ENCODE results near the gene HLA-DRA. TPM values are rescaled to one million over a fixed set of nuclear protein-coding genes. Genes with fewer than 3 reads are reported as not detected.

HLA-DRA gene
- total and polyA plus RNA-seq, 5 experiments from 2014 or later = 0.27 to 75.7 (median 60.3) TPM

DNA sequence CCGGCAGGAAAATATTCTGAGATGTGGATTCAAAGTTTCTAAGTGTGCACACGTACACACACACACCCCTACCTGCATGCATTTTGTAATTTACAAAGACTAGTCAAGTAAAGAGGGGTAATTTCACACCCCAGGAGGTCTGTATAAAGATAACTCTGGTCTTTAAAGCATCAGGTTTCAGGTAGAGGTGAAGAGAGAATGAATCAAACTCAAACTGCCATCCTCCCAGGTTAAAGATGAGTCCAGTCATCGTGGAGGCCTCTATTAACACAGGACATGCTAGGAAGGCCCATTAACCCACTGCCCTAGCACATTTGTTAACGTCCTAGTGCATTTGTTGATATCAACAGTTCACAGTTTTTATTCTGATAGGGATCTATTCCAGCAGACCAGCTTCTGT, 3.5 kb upstream of the HLA-DRA start:
- ATAC-seq = no peak
- DNase-seq = no peak
- Mint-ChIP-seq H3K27me3 (peaks cover 5 to 26% (median 16%) of the 10 kb centered on the region in 5 donors), H3K27ac (peak overlapping the region in 2 of 10 donors; percentile 18 to 23), H3K9me3 (no peaks in the 10 kb centered on the region), H3K36me3 (no peaks in the 10 kb centered on the region), H3K4me1 (peaks cover 8 to 41% (median 12%) of the 10 kb centered on the region in 4 donors), H3K4me3 (no peak overlapping the region)
- POLR2A ChIA-PET = no interaction called here

DNA sequence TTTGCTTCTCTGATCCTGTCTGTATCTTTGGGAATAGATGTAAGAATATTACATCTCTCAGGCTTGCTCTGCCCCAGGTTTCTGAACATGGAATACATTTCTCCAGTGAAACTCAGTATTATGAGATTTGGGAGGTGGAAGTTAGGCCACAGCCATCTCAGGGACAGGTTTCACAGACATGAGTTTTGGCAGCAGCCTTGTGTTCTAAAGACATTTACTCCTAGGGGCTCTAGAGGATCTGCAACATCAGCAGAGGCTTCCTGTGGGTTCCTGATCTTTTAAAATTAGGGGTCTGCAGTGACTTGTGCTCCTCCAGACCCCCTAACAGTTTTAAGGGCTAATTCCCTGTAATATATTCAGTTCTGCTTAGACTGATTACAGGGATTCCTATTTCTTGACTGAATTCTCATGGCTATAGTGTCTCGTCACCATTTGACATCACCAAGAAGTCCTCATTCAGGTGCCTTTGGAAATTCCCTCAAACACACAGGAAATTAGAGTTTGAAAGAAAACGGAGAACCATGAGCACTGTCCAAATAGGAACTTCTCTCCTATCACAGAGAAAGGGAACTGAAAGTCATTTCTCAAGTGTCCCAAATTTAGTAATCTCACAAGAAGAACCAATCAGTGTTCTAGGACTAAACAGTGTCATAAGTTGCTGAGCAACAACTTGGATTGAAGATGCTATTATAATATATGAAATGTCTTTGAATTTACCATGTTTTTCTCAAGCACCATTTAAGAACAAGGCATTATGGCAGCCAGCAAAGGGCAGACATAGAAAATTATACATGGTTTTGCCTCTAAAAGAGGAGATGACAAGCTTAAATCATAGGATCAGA, 2.5 kb upstream of the HLA-DRA start:
- no peaks in the 10 kb centered on the region for H3K9me3 Mint-ChIP-seq
- H3K36me3 Mint-ChIP-seq = no peaks in the 10 kb centered on the region
- DNase-seq (peak in 2 of 10 donors; percentile 15 to 16), ATAC-seq (peak in 1 of 2 donors; percentile 30)
- peaks cover 8 to 51% (median 12%) of the 10 kb centered on the region in 4 donors for H3K4me1 Mint-ChIP-seq
- peaks cover 7 to 37% (median 19%) of the 10 kb centered on the region in 5 donors for H3K27me3 Mint-ChIP-seq
- POLR2A ChIA-PET = no interaction called here
- no peak overlapping the region for H3K4me3 Mint-ChIP-seq
- H3K27ac Mint-ChIP-seq = peak overlapping the region in 2 of 10 donors; percentile 18 to 34

DNA sequence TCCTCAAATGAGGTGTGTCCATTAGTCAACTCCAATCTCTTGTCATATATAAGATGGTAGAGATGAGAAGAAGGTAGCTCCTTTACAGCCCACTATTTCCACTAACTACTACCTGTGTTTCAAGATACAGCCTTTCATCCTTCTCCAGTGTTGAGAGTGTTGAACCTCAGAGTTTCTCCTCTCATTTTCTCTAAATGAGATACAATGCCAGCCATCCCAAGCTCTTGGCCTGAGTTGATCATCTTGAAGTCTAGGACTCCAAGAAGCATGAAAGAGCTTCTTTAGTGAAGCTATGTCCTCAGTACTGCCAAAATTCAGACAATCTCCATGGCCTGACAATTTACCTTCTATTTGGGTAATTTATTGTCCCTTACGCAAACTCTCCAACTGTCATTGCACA, 548 bp upstream of the HLA-DRA start:
- H3K27me3 Mint-ChIP-seq = peaks cover 7 to 53% (median 25%) of the 10 kb centered on the region in 5 donors
- POLR2A ChIA-PET = interaction anchor here (0.7 kb wide), 1 partner anchor 251 kb away, joined by 3 read pairs; no protein-coding TSS in a partner anchor
- DNase-seq (no peak), ATAC-seq (no peak)
- peak overlapping the region in 1 of 10 donors; percentile 90 for H3K4me3 Mint-ChIP-seq
- H3K27ac Mint-ChIP-seq = peak overlapping the region in 2 of 10 donors; percentile 64 to 68
- no peaks in the 10 kb centered on the region for H3K9me3 Mint-ChIP-seq
- peaks cover 8 to 68% (median 12%) of the 10 kb centered on the region in 4 donors for H3K4me1 Mint-ChIP-seq
- H3K36me3 Mint-ChIP-seq = no peaks in the 10 kb centered on the region

DNA sequence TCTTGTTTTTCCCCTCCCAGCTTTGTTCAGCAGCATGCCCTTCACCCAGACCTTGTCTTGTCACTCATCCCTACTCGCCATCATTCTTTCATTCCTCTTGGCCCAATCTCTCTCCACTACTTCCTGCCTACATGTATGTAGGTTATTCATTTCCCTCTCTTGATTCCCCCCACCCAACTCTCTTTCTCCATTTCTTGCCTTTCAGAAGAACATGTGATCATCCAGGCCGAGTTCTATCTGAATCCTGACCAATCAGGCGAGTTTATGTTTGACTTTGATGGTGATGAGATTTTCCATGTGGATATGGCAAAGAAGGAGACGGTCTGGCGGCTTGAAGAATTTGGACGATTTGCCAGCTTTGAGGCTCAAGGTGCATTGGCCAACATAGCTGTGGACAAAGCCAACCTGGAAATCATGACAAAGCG, 2.6 kb downstream of the HLA-DRA start:
- no peak for ATAC-seq
- Mint-ChIP-seq H3K4me1 (peaks cover 8 to 61% (median 12%) of the 10 kb centered on the region in 4 donors), H3K27ac (peak overlapping the region in 1 of 10 donors; percentile 32), H3K9me3 (no peaks in the 10 kb centered on the region), H3K4me3 (peak overlapping the region in 1 of 10 donors; percentile 90), H3K36me3 (no peaks in the 10 kb centered on the region), H3K27me3 (peaks cover 8 to 64% (median 36%) of the 10 kb centered on the region in 5 donors)
- POLR2A ChIA-PET = no interaction called here
- DNase-seq = no peak

DNA sequence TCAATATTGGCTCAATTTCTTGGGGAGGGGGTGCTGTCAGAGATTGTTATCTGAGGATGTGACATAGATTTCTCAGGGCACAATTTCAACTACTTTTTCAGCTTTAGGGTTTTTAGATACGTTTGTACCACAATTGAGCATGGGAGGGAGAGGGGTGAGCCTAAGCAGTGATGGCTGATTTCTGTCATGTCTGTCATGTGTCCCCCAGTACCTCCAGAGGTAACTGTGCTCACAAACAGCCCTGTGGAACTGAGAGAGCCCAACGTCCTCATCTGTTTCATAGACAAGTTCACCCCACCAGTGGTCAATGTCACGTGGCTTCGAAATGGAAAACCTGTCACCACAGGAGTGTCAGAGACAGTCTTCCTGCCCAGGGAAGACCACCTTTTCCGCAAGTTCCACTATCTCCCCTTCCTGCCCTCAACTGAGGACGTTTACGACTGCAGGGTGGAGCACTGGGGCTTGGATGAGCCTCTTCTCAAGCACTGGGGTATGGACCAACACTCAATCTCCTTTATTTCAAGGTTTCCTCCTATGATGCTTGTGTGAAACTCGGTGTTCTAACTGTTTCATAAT, 3.4 kb downstream of the HLA-DRA start:
- Mint-ChIP-seq H3K9me3 (no peaks in the 10 kb centered on the region), H3K4me3 (peak overlapping the region in 1 of 10 donors; percentile 90), H3K4me1 (peaks cover 8 to 54% (median 12%) of the 10 kb centered on the region in 4 donors), H3K36me3 (no peaks in the 10 kb centered on the region), H3K27me3 (peaks cover 8 to 64% (median 33%) of the 10 kb centered on the region in 5 donors), H3K27ac (peak overlapping the region in 1 of 10 donors; percentile 43)
- DNase-seq = no peak
- POLR2A ChIA-PET = no interaction called here
- ATAC-seq = no peak

DNA sequence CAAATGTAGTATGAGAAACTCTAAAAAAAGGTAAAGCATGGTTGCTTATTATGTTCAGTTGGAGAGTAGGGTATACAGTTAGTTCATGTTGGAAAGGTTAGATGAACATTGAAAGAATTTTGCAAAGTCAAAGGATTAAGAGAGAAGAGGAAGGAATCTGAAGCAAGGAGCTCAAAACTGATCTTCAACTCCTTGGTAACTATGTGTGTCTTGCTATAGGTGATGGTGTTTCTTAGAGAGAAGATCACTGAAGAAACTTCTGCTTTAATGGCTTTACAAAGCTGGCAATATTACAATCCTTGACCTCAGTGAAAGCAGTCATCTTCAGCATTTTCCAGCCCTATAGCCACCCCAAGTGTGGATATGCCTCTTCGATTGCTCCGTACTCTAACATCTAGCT, 4.7 kb downstream of the HLA-DRA start:
- no peak overlapping the region for H3K4me3 Mint-ChIP-seq
- H3K4me1 Mint-ChIP-seq = peaks cover 6 to 43% (median 9%) of the 10 kb centered on the region in 4 donors
- H3K27me3 Mint-ChIP-seq = peaks cover 5 to 65% (median 31%) of the 10 kb centered on the region in 5 donors
- no peak for ATAC-seq
- POLR2A ChIA-PET = no interaction called here
- H3K27ac Mint-ChIP-seq = no peak overlapping the region
- no peak for DNase-seq
- no peaks in the 10 kb centered on the region for H3K9me3 Mint-ChIP-seq
- no peaks in the 10 kb centered on the region for H3K36me3 Mint-ChIP-seq

DNA sequence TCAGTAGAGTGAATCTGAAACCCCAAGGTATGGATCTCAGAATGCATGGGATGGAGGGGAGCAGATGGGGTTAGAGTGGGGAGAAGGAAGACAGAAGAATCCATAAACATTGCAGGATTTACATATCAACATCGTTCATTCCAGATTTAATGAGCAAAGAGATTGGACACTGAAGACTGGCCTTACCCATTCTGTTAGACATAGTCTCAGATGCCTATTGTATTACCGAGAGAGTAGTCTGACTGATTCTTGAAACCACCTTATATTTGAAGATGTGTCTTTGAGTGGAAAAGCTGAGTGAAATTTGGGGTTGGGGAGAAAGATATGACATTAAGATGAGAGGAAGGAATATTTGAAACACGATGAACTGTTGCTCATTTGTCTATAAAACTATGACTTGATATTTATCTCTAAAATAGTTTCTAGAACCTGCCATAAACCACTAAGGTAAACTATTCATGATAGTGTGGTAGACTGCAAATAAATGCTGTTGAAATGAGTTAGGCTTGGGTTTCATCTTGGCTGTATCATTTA, 5.7 kb downstream of the HLA-DRA start:
- POLR2A ChIA-PET = no interaction called here
- H3K4me1 Mint-ChIP-seq = peaks cover 0 to 36% (median 1%) of the 10 kb centered on the region in 4 donors
- H3K36me3 Mint-ChIP-seq = no peaks in the 10 kb centered on the region
- H3K9me3 Mint-ChIP-seq = no peaks in the 10 kb centered on the region
- peak overlapping the region in 1 of 10 donors; percentile 71 for H3K27ac Mint-ChIP-seq
- no peak overlapping the region for H3K4me3 Mint-ChIP-seq
- ATAC-seq (no peak), DNase-seq (no peak)
- peaks cover 9 to 65% (median 25%) of the 10 kb centered on the region in 5 donors for H3K27me3 Mint-ChIP-seq

DNA sequence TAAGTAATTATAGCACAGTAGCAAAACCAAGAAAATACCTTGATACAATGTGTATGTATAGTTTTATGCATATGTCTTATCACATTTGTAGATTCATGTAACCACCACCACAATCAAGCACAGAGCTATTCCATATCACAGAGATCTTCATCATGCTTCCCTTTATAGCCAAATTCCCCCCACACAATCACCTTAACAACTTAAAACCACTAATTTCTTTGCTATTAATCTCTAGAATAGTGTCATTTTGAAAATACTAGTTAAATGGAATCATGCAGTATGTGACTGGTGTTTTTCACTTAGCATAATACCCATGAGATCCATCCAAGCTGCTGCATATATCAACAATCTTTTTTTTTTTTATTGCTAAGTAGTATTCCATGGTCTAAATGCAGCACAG, 8.2 kb downstream of the HLA-DRA start:
- peaks cover 0 to 14% (median 3%) of the 10 kb centered on the region in 9 donors for H3K9me3 Mint-ChIP-seq
- ATAC-seq = no peak
- H3K27me3 Mint-ChIP-seq = peaks cover 25 to 66% (median 39%) of the 10 kb centered on the region in 5 donors
- H3K4me1 Mint-ChIP-seq = peaks cover 0 to 14% (median 0%) of the 10 kb centered on the region in 4 donors
- DNase-seq = no peak
- no peak overlapping the region for H3K27ac Mint-ChIP-seq
- POLR2A ChIA-PET = no interaction called here
- H3K4me3 Mint-ChIP-seq = no peak overlapping the region
- peaks cover 5 to 7% (median 7%) of the 10 kb centered on the region in 3 donors for H3K36me3 Mint-ChIP-seq

DNA sequence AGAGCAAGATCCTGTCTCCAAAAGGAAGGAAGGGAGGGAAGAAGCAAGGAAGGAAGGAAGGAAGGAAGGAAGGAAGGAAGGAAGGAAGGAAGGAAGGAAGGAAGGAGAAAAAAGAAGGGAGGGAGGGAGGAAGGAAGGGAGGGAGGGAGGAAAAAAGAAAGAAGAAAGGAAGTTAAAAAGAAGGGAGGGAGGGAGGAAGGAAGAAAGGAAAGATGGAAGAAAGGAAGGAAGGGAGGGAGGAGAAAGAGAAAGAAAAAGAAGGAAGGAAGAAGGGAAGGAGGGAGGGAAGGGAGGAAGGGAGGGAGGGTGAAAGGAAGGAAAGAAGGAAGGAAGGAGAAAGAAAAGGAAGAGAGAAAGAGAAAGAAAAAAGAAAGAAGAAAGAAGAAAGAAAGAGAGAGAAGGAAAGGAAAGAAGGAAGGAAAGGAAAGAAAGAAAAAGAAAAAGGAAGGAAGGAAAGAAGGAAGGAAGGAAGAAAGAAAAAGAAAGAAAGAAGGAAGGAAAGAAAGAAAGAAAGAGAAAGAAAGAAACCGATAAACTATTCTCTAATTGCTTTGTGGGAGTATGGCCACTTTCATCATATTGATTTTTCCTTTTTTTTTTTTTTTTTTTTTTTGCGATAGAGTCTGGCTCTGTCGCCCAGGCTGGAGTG, 9.5 kb downstream of the HLA-DRA start:
- no peak overlapping the region for H3K27ac Mint-ChIP-seq
- H3K36me3 Mint-ChIP-seq = peaks cover 5 to 7% (median 7%) of the 10 kb centered on the region in 3 donors
- DNase-seq (no peak), ATAC-seq (no peak)
- peaks cover 0 to 18% (median 3%) of the 10 kb centered on the region in 9 donors for H3K9me3 Mint-ChIP-seq
- H3K27me3 Mint-ChIP-seq = peaks cover 25 to 56% (median 35%) of the 10 kb centered on the region in 5 donors
- POLR2A ChIA-PET = interaction anchor here (0.7 kb wide), 1 partner anchor 216 kb away, joined by 6 read pairs; no protein-coding TSS in a partner anchor
- H3K4me1 Mint-ChIP-seq = peaks cover 0 to 4% (median 0%) of the 10 kb centered on the region in 4 donors
- H3K4me3 Mint-ChIP-seq = no peak overlapping the region

DNA sequence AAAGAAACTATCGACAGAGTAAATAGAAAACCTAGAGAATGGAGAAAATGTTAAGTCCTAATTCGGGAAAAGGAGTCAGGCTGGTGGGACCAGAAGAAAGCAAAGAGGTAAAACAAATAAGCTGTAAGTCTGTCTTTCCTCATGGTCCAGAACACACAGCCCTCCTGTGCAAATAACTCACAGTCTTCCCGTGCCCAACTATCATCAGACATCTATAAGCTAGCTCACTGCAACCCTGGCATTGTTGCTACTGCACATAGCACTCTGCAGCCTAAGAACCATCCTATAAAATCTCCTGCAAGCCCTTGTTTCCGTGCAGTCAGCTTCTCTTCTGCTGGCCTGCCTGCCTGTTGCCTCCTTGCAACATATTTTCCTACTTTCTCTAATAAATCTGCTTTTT, 17.4 kb downstream of the HLA-DRA start:
- POLR2A ChIA-PET = no interaction called here
- H3K4me3 Mint-ChIP-seq = no peak overlapping the region
- peaks cover 26 to 58% (median 45%) of the 10 kb centered on the region in 5 donors for H3K27me3 Mint-ChIP-seq

DNA sequence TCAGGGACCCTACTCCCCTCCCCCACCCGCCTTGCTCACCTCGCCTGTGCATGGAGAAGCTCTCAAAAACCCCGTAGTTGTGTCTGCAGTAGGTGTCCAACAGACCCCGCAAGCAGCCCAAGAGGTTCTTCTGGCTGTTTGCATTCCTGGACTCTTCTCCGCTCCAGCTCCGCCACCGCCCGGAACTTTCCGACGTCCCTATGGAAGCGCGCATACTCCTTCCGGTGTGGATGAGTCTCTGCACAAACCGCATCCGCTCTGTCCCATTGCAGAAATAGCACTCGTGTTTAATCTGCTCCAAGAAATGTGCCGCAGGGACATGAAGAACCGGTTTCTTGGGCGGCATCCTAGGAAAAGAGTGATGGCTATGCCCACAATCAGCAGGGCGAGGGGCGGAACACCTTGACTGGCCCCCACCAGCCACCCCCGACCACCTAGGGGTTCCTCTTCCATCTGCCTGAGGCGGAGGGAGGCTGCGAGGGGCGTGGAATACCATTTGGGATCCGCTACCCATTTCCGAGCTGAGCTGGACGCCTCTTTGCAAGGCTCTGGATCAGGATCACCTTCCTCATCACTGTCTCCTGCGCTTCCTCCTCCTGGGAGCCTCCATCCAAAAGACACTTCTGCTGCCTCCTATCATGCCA, 20.2 kb downstream of the HLA-DRA start:
- POLR2A ChIA-PET = no interaction called here
- H3K4me1 Mint-ChIP-seq = peaks cover 0 to 8% (median 2%) of the 10 kb centered on the region in 4 donors
- DNase-seq (no peak), ATAC-seq (no peak)
- peaks cover 1 to 12% (median 4%) of the 10 kb centered on the region in 9 donors for H3K9me3 Mint-ChIP-seq
- H3K36me3 Mint-ChIP-seq = peaks cover 0 to 4% (median 0%) of the 10 kb centered on the region in 3 donors
- peaks cover 32 to 49% (median 46%) of the 10 kb centered on the region in 5 donors for H3K27me3 Mint-ChIP-seq
- peak overlapping the region in 6 of 10 donors; percentile 0 to 69 (median 60) for H3K4me3 Mint-ChIP-seq
- no peak overlapping the region for H3K27ac Mint-ChIP-seq

More for the DNA sequence above, 17.4 kb downstream of the HLA-DRA start:
- Mint-ChIP-seq H3K9me3 (peaks cover 0 to 13% (median 5%) of the 10 kb centered on the region in 9 donors), H3K36me3 (peaks cover 5 to 7% (median 6%) of the 10 kb centered on the region in 3 donors), H3K27ac (no peak overlapping the region), H3K4me1 (peaks cover 0 to 8% (median 2%) of the 10 kb centered on the region in 4 donors)
- ATAC-seq (no peak), DNase-seq (no peak)

DNA sequence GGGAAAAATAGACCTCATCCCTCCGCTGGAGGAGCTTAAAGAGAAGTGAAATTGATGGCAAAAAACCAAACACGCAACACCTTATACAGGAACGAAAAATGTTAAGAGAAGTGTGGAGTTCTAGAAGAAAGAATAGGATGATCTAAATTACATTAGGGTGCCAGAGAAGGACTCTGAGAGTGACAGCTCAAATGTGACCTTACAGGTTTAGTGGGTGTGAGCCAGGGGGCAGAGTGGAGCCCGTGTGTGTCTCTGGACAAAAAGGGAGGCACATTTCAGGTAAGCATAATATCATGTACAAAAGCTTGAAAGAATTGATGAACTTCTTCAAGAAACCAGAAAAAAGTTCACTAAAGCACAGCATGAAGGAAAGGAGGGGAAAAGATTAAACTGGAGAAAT, 20.8 kb downstream of the HLA-DRA start:
- Mint-ChIP-seq H3K4me3 (peak overlapping the region in 6 of 10 donors; percentile 0 to 66 (median 27)), H3K4me1 (peaks cover 0 to 8% (median 2%) of the 10 kb centered on the region in 4 donors), H3K36me3 (peaks cover 0 to 10% (median 2%) of the 10 kb centered on the region in 3 donors), H3K27ac (no peak overlapping the region), H3K27me3 (peaks cover 34 to 53% (median 49%) of the 10 kb centered on the region in 5 donors), H3K9me3 (peaks cover 3 to 18% (median 10%) of the 10 kb centered on the region in 9 donors)
- DNase-seq = no peak
- POLR2A ChIA-PET = no interaction called here
- no peak for ATAC-seq
